ENCODE data around the gene NECTIN2. TPM values are rescaled to one million over a fixed set of nuclear protein-coding genes. Genes with fewer than 3 reads are reported as not detected.

The NECTIN2 gene
- total RNA-seq = 1 to 10 TPM; 1.8 to 1.9 TPM
- polyA plus RNA-seq (2013, experiment 1 of 2) = 1.1 TPM
- polyA plus RNA-seq (2013, experiment 2 of 2) = 1.7 TPM
- 0.12 to 6.7 (median 0.95) reads per million in 172 experiments for total RNA-seq

- H3K36me3 Mint-ChIP-seq (ENCODE audit: low read depth) = no peaks in the 10 kb centered on the region
- H3K4me1 Mint-ChIP-seq (ENCODE audit: low read depth) = peaks cover 34% of the 10 kb centered on the region
- intact Hi-C loops (cut with DNase I, micrococcal nuclease) = loop anchor here (1.0 to 5.0 kb wide), 4 partner anchors 46 to 124 kb away; no protein-coding TSS in a partner anchor
- H3K27me3 Mint-ChIP-seq = peaks cover 21% of the 10 kb centered on the region
- no peaks in the 10 kb centered on the region for H3K36me3 ChIP-seq (ENCODE audit: insufficient read depth, low read length)
- peak within 1 kb of the TSS; percentile 47 for H3K4me3 ChIP-seq (ENCODE audit: low read length)
- ATAC-seq (ENCODE audit: poor library complexity) (peak; percentile 68), DNase-seq (peak; percentile 30 to 86 (median 64))
- H3K4me1 ChIP-seq (ENCODE audit: insufficient read depth, low read length) = peaks cover 52% of the 10 kb centered on the region
- peaks cover 0 to 6% of the 10 kb centered on the region in 2 experiments for H3K9me3 ChIP-seq (ENCODE audit: control insufficient read depth in 1 of 2, insufficient read depth in 1 of 2, low read length in 2 of 2)
- peak within 1 kb of the TSS; percentile 49 for H3K27ac Mint-ChIP-seq
- H3K27me3 ChIP-seq (ENCODE audit: control insufficient read depth in 1 of 2, insufficient read depth in 2 of 2, low read length in 2 of 2) = peaks cover 11 to 20% of the 10 kb centered on the region in 2 experiments
- TF ChIP-seq CTCF (IDR thresholded peaks at IDR 0.05) = no peak
- H3K27ac ChIP-seq (ENCODE audit: low read depth in 1 of 2, low read length in 2 of 2) = no peak within 1 kb of the TSS
- POLR2A ChIA-PET = interaction anchor here (1.0 kb wide), 1 partner anchor 233 kb away, joined by 3 read pairs; no protein-coding TSS in a partner anchor
- CTCF ChIA-PET = interaction anchor here (0.7 to 1.0 kb wide), 3 partner anchors 38 to 122 kb away, joined by 3 to 4 read pairs (median 3); partner anchors contain the start of gene TOMM40
- no peaks in the 10 kb centered on the region for H3K9me3 Mint-ChIP-seq
- H3K4me3 Mint-ChIP-seq = peak within 1 kb of the TSS; percentile 85
Observed at GRCh38 chr19:44845612-44846454, at the start of gene NECTIN2. Gene NECTIN2, plus strand, starts transcription at chr19:44846297. Its CDS starts 229 bp downstream, at chr19:44846526.

GRCh38 chr19:44796701-44797115 is 49.4 kb upstream of the NECTIN2 start:
- CTCF ChIA-PET = no interaction called here
- intact Hi-C loops (cut with DNase I, micrococcal nuclease) = no loop called here
- no peaks in the 10 kb centered on the region for H3K9me3 ChIP-seq (ENCODE audit: control insufficient read depth in 1 of 2, insufficient read depth in 1 of 2, low read length in 2 of 2)
- no peak for TF ChIP-seq CTCF (IDR thresholded peaks at IDR 0.05)
- H3K36me3 Mint-ChIP-seq (ENCODE audit: low read depth) = no peaks in the 10 kb centered on the region
- H3K27me3 ChIP-seq (ENCODE audit: control insufficient read depth in 1 of 2, insufficient read depth in 2 of 2, low read length in 2 of 2) = no peaks in the 10 kb centered on the region
- H3K27ac Mint-ChIP-seq = no peak overlapping the region
- no peaks in the 10 kb centered on the region for H3K36me3 ChIP-seq (ENCODE audit: insufficient read depth, low read length)
- H3K27ac ChIP-seq (ENCODE audit: low read depth in 1 of 2, low read length in 2 of 2) = no peak overlapping the region
- DNase-seq (peak in 5 of 14 experiments; percentile 2 to 52 (median 4)), ATAC-seq (ENCODE audit: poor library complexity) (no peak)
- POLR2A ChIA-PET = no interaction called here
- no peak overlapping the region for H3K4me3 ChIP-seq (ENCODE audit: low read length)
- H3K4me3 Mint-ChIP-seq = no peak overlapping the region
- no peaks in the 10 kb centered on the region for H3K27me3 Mint-ChIP-seq
- peaks cover 9% of the 10 kb centered on the region for H3K4me1 Mint-ChIP-seq (ENCODE audit: low read depth)
- peaks cover 20% of the 10 kb centered on the region for H3K4me1 ChIP-seq (ENCODE audit: insufficient read depth, low read length)
- no peaks in the 10 kb centered on the region for H3K9me3 Mint-ChIP-seq

GRCh38 chr19:44799627-44800346 is 46.3 kb upstream of the NECTIN2 start:
- intact Hi-C loops (cut with DNase I, micrococcal nuclease) = loop anchor here (1.0 kb wide), 1 partner anchor 46 kb away; no protein-coding TSS in a partner anchor
- no peaks in the 10 kb centered on the region for H3K9me3 Mint-ChIP-seq
- H3K27ac Mint-ChIP-seq = no peak overlapping the region
- Histone ChIP-seq H3K4me1 (ENCODE audit: insufficient read depth, low read length) (peaks cover 20% of the 10 kb centered on the region), H3K9me3 (ENCODE audit: control insufficient read depth in 1 of 2, insufficient read depth in 1 of 2, low read length in 2 of 2) (peaks cover 0 to 8% of the 10 kb centered on the region in 2 experiments), H3K27me3 (ENCODE audit: control insufficient read depth in 1 of 2, insufficient read depth in 2 of 2, low read length in 2 of 2) (no peaks in the 10 kb centered on the region), H3K4me3 (ENCODE audit: low read length) (no peak overlapping the region), H3K36me3 (ENCODE audit: insufficient read depth, low read length) (no peaks in the 10 kb centered on the region), H3K27ac (ENCODE audit: low read depth in 1 of 2, low read length in 2 of 2) (no peak overlapping the region)
- H3K4me3 Mint-ChIP-seq = no peak overlapping the region
- no peaks in the 10 kb centered on the region for H3K27me3 Mint-ChIP-seq
- H3K36me3 Mint-ChIP-seq (ENCODE audit: low read depth) = no peaks in the 10 kb centered on the region
- DNase-seq = no peak
- TF ChIP-seq CTCF (IDR thresholded peaks at IDR 0.05) = no peak
- ChIA-PET POLR2A (no interaction called here), CTCF (no interaction called here)
- peaks cover 9% of the 10 kb centered on the region for H3K4me1 Mint-ChIP-seq (ENCODE audit: low read depth)
- no peak for ATAC-seq (ENCODE audit: poor library complexity)

All from CD4-positive, alpha-beta T cell (primary cell).